Lower leg skin (tissue), 3 donors: ENCODE measurements around the gene SELENOM.

Experiments
- POLR2A ChIP-seq, 2 donors: fragments of 450-650 bp; IDR thresholded peaks; one replicate each; pipeline ENCODE4 v1.6.1; 2016 to 2017; ENCODE audit warnings: antibody characterized with exemption in 2 of 2, mild to moderate bottlenecking in 1 of 2, moderate library complexity in 1 of 2
- TF ChIP-seq, protein P1 (sequence below), 3 donors: fragments of 450-650 bp; IDR thresholded peaks; one replicate each; pipeline ENCODE4 v1.5.1; 2016; ENCODE audit warnings: antibody characterized with exemption in 3 of 3, mild to moderate bottlenecking in 3 of 3, moderate library complexity in 2 of 3

DNA sequence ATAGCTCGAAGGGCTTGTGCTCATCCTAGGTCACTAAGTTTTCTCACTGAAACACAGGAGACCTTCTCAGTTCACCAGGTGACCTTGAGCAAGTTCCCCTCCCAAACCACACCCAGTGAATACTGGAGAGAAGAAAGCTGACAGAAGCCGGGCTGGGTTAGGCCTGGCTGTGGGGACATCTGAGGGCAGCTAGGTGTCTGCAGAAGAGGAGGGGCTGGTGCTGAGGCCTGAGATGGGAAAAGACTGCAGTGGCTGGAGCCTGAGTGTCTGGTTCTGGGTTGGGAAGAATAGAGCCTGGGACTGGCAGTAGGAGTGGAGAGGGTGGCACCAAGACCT is 14.8 kb upstream of the SELENOM start:
- TF ChIP-seq, protein P1, sequence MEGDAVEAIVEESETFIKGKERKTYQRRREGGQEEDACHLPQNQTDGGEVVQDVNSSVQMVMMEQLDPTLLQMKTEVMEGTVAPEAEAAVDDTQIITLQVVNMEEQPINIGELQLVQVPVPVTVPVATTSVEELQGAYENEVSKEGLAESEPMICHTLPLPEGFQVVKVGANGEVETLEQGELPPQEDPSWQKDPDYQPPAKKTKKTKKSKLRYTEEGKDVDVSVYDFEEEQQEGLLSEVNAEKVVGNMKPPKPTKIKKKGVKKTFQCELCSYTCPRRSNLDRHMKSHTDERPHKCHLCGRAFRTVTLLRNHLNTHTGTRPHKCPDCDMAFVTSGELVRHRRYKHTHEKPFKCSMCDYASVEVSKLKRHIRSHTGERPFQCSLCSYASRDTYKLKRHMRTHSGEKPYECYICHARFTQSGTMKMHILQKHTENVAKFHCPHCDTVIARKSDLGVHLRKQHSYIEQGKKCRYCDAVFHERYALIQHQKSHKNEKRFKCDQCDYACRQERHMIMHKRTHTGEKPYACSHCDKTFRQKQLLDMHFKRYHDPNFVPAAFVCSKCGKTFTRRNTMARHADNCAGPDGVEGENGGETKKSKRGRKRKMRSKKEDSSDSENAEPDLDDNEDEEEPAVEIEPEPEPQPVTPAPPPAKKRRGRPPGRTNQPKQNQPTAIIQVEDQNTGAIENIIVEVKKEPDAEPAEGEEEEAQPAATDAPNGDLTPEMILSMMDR (IDR thresholded peaks at IDR 0.05): no peak
- TF ChIP-seq POLR2A (IDR thresholded peaks at IDR 0.05): no peak
